Measurements from ENCODE around the gene SLC25A11.

- TF ChIP-seq CTCF (IDR thresholded peaks at IDR 0.05): no peak
- no peak for TF ChIP-seq POLR2A (IDR thresholded peaks at IDR 0.05)
Measured at GRCh38 chr17:4901108-4901647, 38.7 kb downstream of the SLC25A11 start.

Data from right lobe of liver (tissue), 4 donors.